Measurements from ENCODE around the gene PPP1R12C. TPM values are rescaled to one million over a fixed set of nuclear protein-coding genes. Genes with fewer than 3 reads are reported as not detected.

Gene PPP1R12C
- 86.5 and 91.7 TPM in 2 replicates for total RNA-seq

GRCh38 chr19:55116859-55117662 is at the start of gene PPP1R12C:
TSS of gene PPP1R12C (minus strand) at chr19:55117637. CDS start at chr19:55117543, 94 bp downstream.

GRCh38 chr19:55166530-55167268 is 49.3 kb upstream of the PPP1R12C start, which contains the start of gene DNAAF3:
TSS of gene DNAAF3 (minus strand) at chr19:55166613. CDS start at chr19:55166413, 200 bp downstream.

GRCh38 chr19:55157064-55157908 is 39.8 kb upstream of the PPP1R12C start, which contains the start of gene TNNI3:
TSS of gene TNNI3 (minus strand) at chr19:55157732. CDS start at chr19:55157589, 143 bp downstream.

GRCh38 chr19:55149078-55150003 is 31.9 kb upstream of the PPP1R12C start, which contains the start of gene TNNT1:
TSS of gene TNNT1 (minus strand) at chr19:55149206. CDS start at chr19:55147157, 2,049 bp downstream.

GRCh38 chr19:55075371-55075998 is 42.0 kb downstream of the PPP1R12C start, which contains the start of gene EPS8L1:
TSS of gene EPS8L1 (plus strand) at chr19:55075869. CDS start at chr19:55076445, 576 bp downstream.

GRCh38 chr19:55062735-55063491 is 54.5 kb downstream of the PPP1R12C start, which contains the start of gene RDH13:
TSS of gene RDH13 (minus strand) at chr19:55063148. CDS start at chr19:55063032, 116 bp downstream.

Small RNAs within 50 kb of the gene (small RNA-seq; reads per million reads assigned to genes)
- gene MIR7975 (ENCODE audit: low replicate concordance), result not detected
- gene RF01210 (ENCODE audit: low replicate concordance), result not detected

Other genes with a start within 250 kb of the PPP1R12C start
- gene FCAR, start 243.4 kb downstream of the PPP1R12C start, total RNA-seq, result not detected in 2 replicates
- not detected in 2 replicates for gene NCR1, start 211.5 kb downstream of the PPP1R12C start, total RNA-seq
- not detected in 2 replicates for gene NLRP7, start 170.1 kb downstream of the PPP1R12C start, total RNA-seq
- gene NLRP2, start 151.3 kb downstream of the PPP1R12C start, total RNA-seq, result 10.3 and 12.2 TPM in 2 replicates
- 0.22 TPM in 1 of 2 replicates, not detected in the other for gene GP6, start 79.4 kb downstream of the PPP1R12C start, total RNA-seq
- gene RDH13, start 54.5 kb downstream of the PPP1R12C start, total RNA-seq, result 4.4 and 9.2 TPM in 2 replicates
- 0.88 and 3.1 TPM in 2 replicates for gene EPS8L1, start 41.8 kb downstream of the PPP1R12C start, total RNA-seq
- 0.57 and 2.8 TPM in 2 replicates for gene TNNT1, start 31.6 kb upstream of the PPP1R12C start, total RNA-seq
- not detected in 2 replicates for gene TNNI3, start 40.1 kb upstream of the PPP1R12C start, total RNA-seq
- gene DNAAF3, start 49.0 kb upstream of the PPP1R12C start, total RNA-seq, result 0.66 TPM in 1 of 2 replicates, not detected in the other
- gene SYT5, start 62.7 kb upstream of the PPP1R12C start, total RNA-seq, result under 0.01 TPM in 1 of 2 replicates, not detected in the other
- gene PTPRH, start 91.9 kb upstream of the PPP1R12C start, total RNA-seq, result 4.9 and 46.0 TPM in 2 replicates
- gene TMEM86B, start 111.1 kb upstream of the PPP1R12C start, total RNA-seq, result 1.9 and 2.6 TPM in 2 replicates
- 58.9 and 69.9 TPM in 2 replicates for gene PPP6R1, start 141.4 kb upstream of the PPP1R12C start, total RNA-seq
- 41.1 and 41.9 TPM in 2 replicates for gene HSPBP1, start 162.5 kb upstream of the PPP1R12C start, total RNA-seq
- 1.7 and 3.5 TPM in 2 replicates for gene BRSK1, start 166.4 kb upstream of the PPP1R12C start, total RNA-seq
- not detected in 2 replicates for gene TMEM150B, start 207.7 kb upstream of the PPP1R12C start, total RNA-seq
- gene KMT5C, start 222.2 kb upstream of the PPP1R12C start, total RNA-seq, result 7.9 and 9.6 TPM in 2 replicates
- gene COX6B2, start 237.1 kb upstream of the PPP1R12C start, total RNA-seq, result 0.14 and 0.22 TPM in 2 replicates
- gene GARIN5B, start 245.6 kb upstream of the PPP1R12C start, total RNA-seq, result not detected in 2 replicates

Measured in placental pericyte (primary cell).